Mammary epithelial cell (primary cell): ENCODE results near the gene NRROS.

Source experiments
- EZH2 ChIP-seq: IDR thresholded peaks from 2 replicates; pipeline ENCODE4 v1.6.1; 2012; ENCODE audit warnings: low read length, inconsistent platforms, borderline replicate concordance
- TF ChIP-seq, protein P1 (sequence below), 2 donors: IDR thresholded peaks in 1 of 2; conservative IDR thresholded peaks in 1 of 2; 2 replicates each; pipeline ENCODE4 v1.5.1; 2011 to 2012; ENCODE audit warnings: inconsistent platforms in 2 of 2, low read length in 2 of 2, mild to moderate bottlenecking in 2 of 2, control low read depth in 1 of 2, low read depth in 1 of 2; ENCODE audit not compliant: insufficient read depth in 1 of 2; ENCODE audit errors: extremely low read depth in 1 of 2

- TF ChIP-seq, protein P1, sequence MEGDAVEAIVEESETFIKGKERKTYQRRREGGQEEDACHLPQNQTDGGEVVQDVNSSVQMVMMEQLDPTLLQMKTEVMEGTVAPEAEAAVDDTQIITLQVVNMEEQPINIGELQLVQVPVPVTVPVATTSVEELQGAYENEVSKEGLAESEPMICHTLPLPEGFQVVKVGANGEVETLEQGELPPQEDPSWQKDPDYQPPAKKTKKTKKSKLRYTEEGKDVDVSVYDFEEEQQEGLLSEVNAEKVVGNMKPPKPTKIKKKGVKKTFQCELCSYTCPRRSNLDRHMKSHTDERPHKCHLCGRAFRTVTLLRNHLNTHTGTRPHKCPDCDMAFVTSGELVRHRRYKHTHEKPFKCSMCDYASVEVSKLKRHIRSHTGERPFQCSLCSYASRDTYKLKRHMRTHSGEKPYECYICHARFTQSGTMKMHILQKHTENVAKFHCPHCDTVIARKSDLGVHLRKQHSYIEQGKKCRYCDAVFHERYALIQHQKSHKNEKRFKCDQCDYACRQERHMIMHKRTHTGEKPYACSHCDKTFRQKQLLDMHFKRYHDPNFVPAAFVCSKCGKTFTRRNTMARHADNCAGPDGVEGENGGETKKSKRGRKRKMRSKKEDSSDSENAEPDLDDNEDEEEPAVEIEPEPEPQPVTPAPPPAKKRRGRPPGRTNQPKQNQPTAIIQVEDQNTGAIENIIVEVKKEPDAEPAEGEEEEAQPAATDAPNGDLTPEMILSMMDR (conservative IDR thresholded peaks at IDR 0.05 in 1 of 2, IDR thresholded peaks at IDR 0.05 in 1 of 2; ENCODE audit: extremely low read depth in 1 of 2, insufficient read depth in 1 of 2, low read depth in 1 of 2, low read length in 2 of 2) = no peak
- TF ChIP-seq EZH2 = no peak
Observed at GRCh38 chr3:196627918-196628231, 11.6 kb upstream of the NRROS start.
